22Rv1 (cell line): ENCODE results near the gene INTS2.

Source experiments
- ZFX ChIP-seq: fragments of 450-650 bp; IDR thresholded peaks from 2 replicates; pipeline ENCODE4 v1.6.1; 2017; ENCODE audit warnings: antibody characterized with exemption, borderline replicate concordance
- TF ChIP-seq, protein P1 (sequence below): fragments of 450-650 bp; IDR thresholded peaks from 2 replicates; pipeline ENCODE4 v1.5.1; 2017; ENCODE audit warnings: mild to moderate bottlenecking

DNA sequence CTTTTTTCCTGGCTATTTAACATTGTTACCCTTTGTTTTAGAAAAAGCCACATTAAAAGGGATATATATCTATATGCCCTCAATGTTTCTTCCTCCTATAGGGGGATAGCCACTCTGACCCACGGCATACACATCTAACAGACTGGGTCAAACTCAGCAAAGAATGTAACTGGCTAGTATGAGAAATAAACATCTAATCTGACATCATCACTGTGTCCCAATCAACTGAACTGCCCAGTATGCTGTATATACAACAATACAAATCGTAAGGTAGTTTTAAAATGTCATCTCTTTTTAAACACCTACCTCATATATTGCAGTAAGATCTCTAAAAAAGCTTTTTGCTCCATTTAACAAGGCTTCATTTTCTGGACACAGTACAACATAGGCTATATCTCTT lies 39.9 kb upstream of the INTS2 start:
- TF ChIP-seq, protein P1, sequence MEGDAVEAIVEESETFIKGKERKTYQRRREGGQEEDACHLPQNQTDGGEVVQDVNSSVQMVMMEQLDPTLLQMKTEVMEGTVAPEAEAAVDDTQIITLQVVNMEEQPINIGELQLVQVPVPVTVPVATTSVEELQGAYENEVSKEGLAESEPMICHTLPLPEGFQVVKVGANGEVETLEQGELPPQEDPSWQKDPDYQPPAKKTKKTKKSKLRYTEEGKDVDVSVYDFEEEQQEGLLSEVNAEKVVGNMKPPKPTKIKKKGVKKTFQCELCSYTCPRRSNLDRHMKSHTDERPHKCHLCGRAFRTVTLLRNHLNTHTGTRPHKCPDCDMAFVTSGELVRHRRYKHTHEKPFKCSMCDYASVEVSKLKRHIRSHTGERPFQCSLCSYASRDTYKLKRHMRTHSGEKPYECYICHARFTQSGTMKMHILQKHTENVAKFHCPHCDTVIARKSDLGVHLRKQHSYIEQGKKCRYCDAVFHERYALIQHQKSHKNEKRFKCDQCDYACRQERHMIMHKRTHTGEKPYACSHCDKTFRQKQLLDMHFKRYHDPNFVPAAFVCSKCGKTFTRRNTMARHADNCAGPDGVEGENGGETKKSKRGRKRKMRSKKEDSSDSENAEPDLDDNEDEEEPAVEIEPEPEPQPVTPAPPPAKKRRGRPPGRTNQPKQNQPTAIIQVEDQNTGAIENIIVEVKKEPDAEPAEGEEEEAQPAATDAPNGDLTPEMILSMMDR, result no peak
- no peak for TF ChIP-seq ZFX
